Sciatic nerve (tissue), 2 donors: ENCODE results near the gene TH. TPM values are rescaled to one million over a fixed set of nuclear protein-coding genes. Genes with fewer than 3 reads are reported as not detected.
"Not testable (repeated sequence)": the region's sequence is repeated elsewhere in the genome, so short reads cannot be mapped to it uniquely, and the experiment has no call there.

Experiments used
- ATAC-seq: fragments of 200-7000 bp; cut with Tn5 transposase; one replicate; pipeline ENCODE4 v1.9.1; 2020; ENCODE audit warnings: mild to moderate bottlenecking, moderate library complexity
- DNase-seq: peaks from one replicate; pipeline ENCODE4 v3.0.0-alpha.2; 2020; ENCODE audit warnings: low spot score
- intact Hi-C: fragments of 100-400 bp; cut with DNase I; formaldehyde crosslinking; loops from one replicate; pipeline ENCODE4 v1.14.2; 2022
- total RNA-seq: library from RNA; stranded (reverse); fragmentation: NEBNext Ultra II Directional; extraction: Animal tissue kit (Norgen Biotek cat#: 25700); gene quantifications from one replicate; pipeline ENCODE4 v1.2.1, GENCODE V29; 2021
- donor health status: DM: no; HTN: no; CAD: no.
- donor health status: DM: no; HTN: no; CAD: no.

Gene TH
- total RNA-seq, 1 donor from 2014 or later, result 0.36 TPM

- DNase-seq (no peak), ATAC-seq (no peak)
- intact Hi-C loops, result loop anchor here (5.0 to 10.0 kb wide), 3 partner anchors 99 to 706 kb away; a partner anchor contains a TSS
Measured at GRCh38 chr11:2198621-2199365, 27.2 kb upstream of the TH start.

GRCh38 chr11:2197771-2198520, 26.3 kb upstream of the TH start:
- intact Hi-C loops, result loop anchor here (5.0 to 10.0 kb wide), 3 partner anchors 99 to 707 kb away; a partner anchor contains a TSS
- ATAC-seq (no peak), DNase-seq (no peak)

GRCh38 chr11:2196970-2197770, 25.6 kb upstream of the TH start:
- ATAC-seq (peak; percentile 86), DNase-seq (peak; percentile 88)
- intact Hi-C loops, result loop anchor here (5.0 to 10.0 kb wide), 3 partner anchors 100 to 708 kb away; a partner anchor contains a TSS

GRCh38 chr11:2195756-2196088, 24.1 kb upstream of the TH start:
- intact Hi-C loops, result loop anchor here (5.0 to 10.0 kb wide), 3 partner anchors 102 to 709 kb away; a partner anchor contains a TSS
- no peak for ATAC-seq
- DNase-seq, result no peak

GRCh38 chr11:2194877-2195755, 23.5 kb upstream of the TH start:
- intact Hi-C loops, result loop anchor here (5.0 to 10.0 kb wide), 3 partner anchors 102 to 710 kb away; a partner anchor contains a TSS
- DNase-seq, result no peak
- ATAC-seq, result no peak

- DNase-seq, result not testable (repeated sequence)
- ATAC-seq, result peak; percentile 35
- intact Hi-C loops, result loop anchor here (10.0 kb wide), 1 partner anchor 711 kb away; a partner anchor contains a TSS
Measured at GRCh38 chr11:2193888-2194595, 22.4 kb upstream of the TH start.

GRCh38 chr11:2193099-2193887, 21.7 kb upstream of the TH start:
- no peak for DNase-seq
- peak; percentile 69 for ATAC-seq
- intact Hi-C loops, result loop anchor here (10.0 kb wide), 1 partner anchor 712 kb away; a partner anchor contains a TSS

- intact Hi-C loops, result loop anchor here (10.0 kb wide), 1 partner anchor 712 kb away; a partner anchor contains a TSS
- ATAC-seq (no peak), DNase-seq (no peak)
Measured at GRCh38 chr11:2192435-2192834, 20.8 kb upstream of the TH start.

GRCh38 chr11:2191883-2192282, 20.3 kb upstream of the TH start:
- ATAC-seq, result no peak
- no peak for DNase-seq
- intact Hi-C loops, result loop anchor here (10.0 kb wide), 1 partner anchor 713 kb away; a partner anchor contains a TSS

- no peak for ATAC-seq
- DNase-seq, result no peak
- intact Hi-C loops, result loop anchor here (10.0 kb wide), 1 partner anchor 714 kb away; a partner anchor contains a TSS
Measured at GRCh38 chr11:2190657-2191471, 19.2 kb upstream of the TH start.

GRCh38 chr11:2189938-2190656, 18.5 kb upstream of the TH start:
- ATAC-seq, result no peak
- intact Hi-C loops, result loop anchor here (10.0 kb wide), 1 partner anchor 715 kb away; a partner anchor contains a TSS

GRCh38 chr11:2188745-2189144, 17.1 kb upstream of the TH start:
- no peak for ATAC-seq
- intact Hi-C loops, result no loop called here
- no peak for DNase-seq

More at GRCh38 chr11:2189938-2190656, 18.5 kb upstream of the TH start:
- no peak for DNase-seq

- ATAC-seq (no peak), DNase-seq (no peak)
- intact Hi-C loops, result no loop called here
Measured at GRCh38 chr11:2187280-2187707, 15.7 kb upstream of the TH start.

- intact Hi-C loops, result no loop called here
- ATAC-seq (no peak), DNase-seq (no peak)
Measured at GRCh38 chr11:2186669-2187279, 15.2 kb upstream of the TH start.
